SK-N-SH treated with all-trans-retinoic acid at 6 μM for 48 hours (cell line): ENCODE results near the gene DNMT3L.

Source experiments
- ATAC-seq: fragments of 200-7000 bp; cut with Tn5 transposase; 3 replicates; pipeline ENCODE4 v1.9.1; 2020; ENCODE audit warnings: mild to moderate bottlenecking, moderate library complexity
- ARNTL ChIP-seq: fragments of 450-650 bp; formaldehyde crosslinking; IDR thresholded peaks from 2 replicates; pipeline ENCODE4 v1.5.0; 2020; ENCODE audit warnings: low read depth, mild to moderate bottlenecking, moderate library complexity, borderline replicate concordance
- BACH2 ChIP-seq: fragments of 250-450 bp; sonication (Bioruptor Pico); IDR thresholded peaks from 2 replicates; pipeline ENCODE4 v1.9.0; 2021; ENCODE audit warnings: mild to moderate bottlenecking, borderline replicate concordance
- ESRRG ChIP-seq: fragments of 250-450 bp; sonication (Bioruptor Pico); IDR thresholded peaks from 2 replicates; pipeline ENCODE4 v1.6.1; 2021; ENCODE audit warnings: mild to moderate bottlenecking
- GLIS3 ChIP-seq: fragments of 250-450 bp; sonication (Bioruptor Pico); IDR thresholded peaks from 2 replicates; pipeline ENCODE4 v1.5.0; 2020; ENCODE audit warnings: mild to moderate bottlenecking, moderate library complexity
- ISL1 ChIP-seq: fragments of 250-450 bp; sonication (Bioruptor Pico); IDR thresholded peaks from 2 replicates; pipeline ENCODE4 v2.1.2; 2022; ENCODE audit warnings: mild to moderate bottlenecking, moderate library complexity
- OSR1 ChIP-seq: fragments of 250-450 bp; sonication (Bioruptor Pico); IDR thresholded peaks from 2 replicates; pipeline ENCODE4 v1.8.0; 2022; ENCODE audit warnings: moderate library complexity, mild to moderate bottlenecking, inconsistent platforms
- PPARA ChIP-seq: fragments of 250-450 bp; sonication (Bioruptor Pico); IDR thresholded peaks from 2 replicates; pipeline ENCODE4 v1.5.0; 2020; ENCODE audit warnings: mild to moderate bottlenecking, borderline replicate concordance
- RARB ChIP-seq: fragments of 250-450 bp; sonication (Bioruptor Pico); IDR thresholded peaks from 2 replicates; pipeline ENCODE4 v1.8.0; 2021; ENCODE audit warnings: mild to moderate bottlenecking, moderate library complexity
- SNAI2 ChIP-seq: fragments of 250-450 bp; sonication (Bioruptor Pico); IDR thresholded peaks from 2 replicates; pipeline ENCODE4 v1.5.0; 2020; ENCODE audit warnings: mild to moderate bottlenecking, moderate library complexity
- TCF4 ChIP-seq: fragments of 250-450 bp; sonication (Bioruptor Pico); IDR thresholded peaks from 2 replicates; pipeline ENCODE4 v1.8.0; 2021; ENCODE audit warnings: mild to moderate bottlenecking, moderate library complexity, borderline replicate concordance
- TOX ChIP-seq: fragments of 250-450 bp; sonication (Bioruptor Pico); IDR thresholded peaks from 2 replicates; pipeline ENCODE4 v1.8.0; 2021; ENCODE audit warnings: mild to moderate bottlenecking, moderate library complexity, borderline replicate concordance
- ZC3H10 ChIP-seq: fragments of 250-450 bp; sonication (Bioruptor Pico); IDR thresholded peaks from 2 replicates; pipeline ENCODE4 v1.5.1; 2021; ENCODE audit warnings: mild to moderate bottlenecking, moderate library complexity
- ZFP3 ChIP-seq: fragments of 250-450 bp; sonication (Bioruptor Pico); IDR thresholded peaks from 2 replicates; pipeline ENCODE4 v1.5.0; 2020; ENCODE audit warnings: mild to moderate bottlenecking, moderate library complexity
- ZFP30 ChIP-seq: fragments of 450-650 bp; formaldehyde crosslinking; IDR thresholded peaks from 2 replicates; pipeline ENCODE4 v1.5.0; 2022; ENCODE audit warnings: mild to moderate bottlenecking, moderate library complexity
- ZNF565 ChIP-seq: fragments of 450-650 bp; formaldehyde crosslinking; conservative IDR thresholded peaks from 2 replicates; pipeline ENCODE4 v1.5.0; 2020; ENCODE audit warnings: low read depth, mild to moderate bottlenecking, moderate library complexity
- ZNF70 ChIP-seq: fragments of 450-650 bp; formaldehyde crosslinking; IDR thresholded peaks from 2 replicates; pipeline ENCODE4 v1.5.0; 2020; ENCODE audit warnings: mild to moderate bottlenecking, moderate library complexity
- ZNF8 ChIP-seq: fragments of 450-650 bp; formaldehyde crosslinking; IDR thresholded peaks from 2 replicates; pipeline ENCODE4 v1.5.0; 2020; ENCODE audit warnings: mild to moderate bottlenecking, moderate library complexity
- TF ChIP-seq, protein P1 (sequence below): fragments of 250-450 bp; sonication (Bioruptor Pico); IDR thresholded peaks from 2 replicates; pipeline ENCODE4 v1.5.0; 2020; ENCODE audit warnings: mild to moderate bottlenecking, moderate library complexity
- TF ChIP-seq, protein P2 (sequence below): fragments of 250-450 bp; sonication (Bioruptor Pico); IDR thresholded peaks from 2 replicates; pipeline ENCODE4 v1.8.0; 2020; ENCODE audit warnings: mild to moderate bottlenecking, moderate library complexity, borderline replicate concordance
- TF ChIP-seq, protein P3 (sequence below): fragments of 250-450 bp; sonication (Bioruptor Pico); IDR thresholded peaks from 2 replicates; pipeline ENCODE4 v1.8.0; 2021; ENCODE audit warnings: low read depth, mild to moderate bottlenecking, moderate library complexity, borderline replicate concordance
- TF ChIP-seq, protein P4 (sequence below): fragments of 250-450 bp; sonication (Bioruptor Pico); IDR thresholded peaks from 2 replicates; pipeline ENCODE4 v1.5.1; 2021; ENCODE audit warnings: mild to moderate bottlenecking, moderate library complexity
- TF ChIP-seq, protein P5 (sequence below): fragments of 250-450 bp; sonication (Bioruptor Pico); IDR thresholded peaks from 2 replicates; pipeline ENCODE4 v1.5.1; 2020; ENCODE audit warnings: low read depth, mild to moderate bottlenecking, moderate library complexity

The DNMT3L gene

DNA sequence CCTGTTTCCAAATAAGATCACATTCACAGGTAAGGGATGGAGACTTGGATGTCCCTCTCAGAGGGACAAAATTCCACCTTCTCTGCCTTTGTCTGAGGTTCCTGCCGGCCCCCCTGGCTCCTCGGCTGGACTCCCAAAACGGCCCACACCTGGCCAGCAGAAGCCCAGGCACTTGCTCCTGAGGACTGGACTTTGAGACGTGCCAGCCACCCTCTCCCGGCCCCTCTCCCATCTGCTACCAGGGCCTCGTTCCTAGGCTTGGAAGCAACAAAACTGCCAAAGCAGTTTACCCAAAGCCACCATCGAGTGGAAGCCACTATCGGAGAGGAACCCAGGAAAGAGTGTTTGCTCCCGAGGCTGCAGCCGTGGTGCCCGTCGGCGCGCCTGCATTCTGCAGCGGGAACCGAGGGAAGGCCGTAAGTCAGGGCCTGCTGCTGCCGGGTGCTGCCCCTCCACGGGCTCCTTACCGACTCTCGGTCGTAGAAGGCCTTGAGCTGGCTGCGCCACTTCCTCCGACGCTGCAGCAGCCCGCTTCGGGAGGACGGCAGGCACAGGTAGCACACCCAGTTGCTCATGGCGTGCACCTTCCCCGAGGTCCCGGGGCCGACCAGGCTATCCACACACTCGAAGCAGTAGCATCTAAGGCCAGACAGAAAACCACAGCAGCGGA lies 3.5 kb downstream of the DNMT3L start:
- no peak for ATAC-seq
- TF ChIP-seq RARB = no peak
- no peak for TF ChIP-seq OSR1 (CRISPR knock-in tag)
- TF ChIP-seq, protein P1, sequence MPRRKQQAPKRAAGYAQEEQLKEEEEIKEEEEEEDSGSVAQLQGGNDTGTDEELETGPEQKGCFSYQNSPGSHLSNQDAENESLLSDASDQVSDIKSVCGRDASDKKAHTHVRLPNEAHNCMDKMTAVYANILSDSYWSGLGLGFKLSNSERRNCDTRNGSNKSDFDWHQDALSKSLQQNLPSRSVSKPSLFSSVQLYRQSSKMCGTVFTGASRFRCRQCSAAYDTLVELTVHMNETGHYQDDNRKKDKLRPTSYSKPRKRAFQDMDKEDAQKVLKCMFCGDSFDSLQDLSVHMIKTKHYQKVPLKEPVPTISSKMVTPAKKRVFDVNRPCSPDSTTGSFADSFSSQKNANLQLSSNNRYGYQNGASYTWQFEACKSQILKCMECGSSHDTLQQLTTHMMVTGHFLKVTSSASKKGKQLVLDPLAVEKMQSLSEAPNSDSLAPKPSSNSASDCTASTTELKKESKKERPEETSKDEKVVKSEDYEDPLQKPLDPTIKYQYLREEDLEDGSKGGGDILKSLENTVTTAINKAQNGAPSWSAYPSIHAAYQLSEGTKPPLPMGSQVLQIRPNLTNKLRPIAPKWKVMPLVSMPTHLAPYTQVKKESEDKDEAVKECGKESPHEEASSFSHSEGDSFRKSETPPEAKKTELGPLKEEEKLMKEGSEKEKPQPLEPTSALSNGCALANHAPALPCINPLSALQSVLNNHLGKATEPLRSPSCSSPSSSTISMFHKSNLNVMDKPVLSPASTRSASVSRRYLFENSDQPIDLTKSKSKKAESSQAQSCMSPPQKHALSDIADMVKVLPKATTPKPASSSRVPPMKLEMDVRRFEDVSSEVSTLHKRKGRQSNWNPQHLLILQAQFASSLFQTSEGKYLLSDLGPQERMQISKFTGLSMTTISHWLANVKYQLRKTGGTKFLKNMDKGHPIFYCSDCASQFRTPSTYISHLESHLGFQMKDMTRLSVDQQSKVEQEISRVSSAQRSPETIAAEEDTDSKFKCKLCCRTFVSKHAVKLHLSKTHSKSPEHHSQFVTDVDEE (CRISPR knock-in tag) = no peak
- no peak for TF ChIP-seq GLIS3 (CRISPR knock-in tag)
- TF ChIP-seq, protein P2, sequence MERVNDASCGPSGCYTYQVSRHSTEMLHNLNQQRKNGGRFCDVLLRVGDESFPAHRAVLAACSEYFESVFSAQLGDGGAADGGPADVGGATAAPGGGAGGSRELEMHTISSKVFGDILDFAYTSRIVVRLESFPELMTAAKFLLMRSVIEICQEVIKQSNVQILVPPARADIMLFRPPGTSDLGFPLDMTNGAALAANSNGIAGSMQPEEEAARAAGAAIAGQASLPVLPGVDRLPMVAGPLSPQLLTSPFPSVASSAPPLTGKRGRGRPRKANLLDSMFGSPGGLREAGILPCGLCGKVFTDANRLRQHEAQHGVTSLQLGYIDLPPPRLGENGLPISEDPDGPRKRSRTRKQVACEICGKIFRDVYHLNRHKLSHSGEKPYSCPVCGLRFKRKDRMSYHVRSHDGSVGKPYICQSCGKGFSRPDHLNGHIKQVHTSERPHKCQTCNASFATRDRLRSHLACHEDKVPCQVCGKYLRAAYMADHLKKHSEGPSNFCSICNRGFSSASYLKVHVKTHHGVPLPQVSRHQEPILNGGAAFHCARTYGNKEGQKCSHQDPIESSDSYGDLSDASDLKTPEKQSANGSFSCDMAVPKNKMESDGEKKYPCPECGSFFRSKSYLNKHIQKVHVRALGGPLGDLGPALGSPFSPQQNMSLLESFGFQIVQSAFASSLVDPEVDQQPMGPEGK (CRISPR knock-in tag) = no peak
- TF ChIP-seq TCF4 (CRISPR knock-in tag) = no peak
- no peak for TF ChIP-seq BACH2 (CRISPR knock-in tag)
- no peak for TF ChIP-seq PPARA (CRISPR knock-in tag)
- no peak for TF ChIP-seq ZNF70 (CRISPR knock-in tag)
- TF ChIP-seq SNAI2 (CRISPR knock-in tag) = no peak
- TF ChIP-seq ISL1 (CRISPR knock-in tag) = no peak
- TF ChIP-seq, protein P3, sequence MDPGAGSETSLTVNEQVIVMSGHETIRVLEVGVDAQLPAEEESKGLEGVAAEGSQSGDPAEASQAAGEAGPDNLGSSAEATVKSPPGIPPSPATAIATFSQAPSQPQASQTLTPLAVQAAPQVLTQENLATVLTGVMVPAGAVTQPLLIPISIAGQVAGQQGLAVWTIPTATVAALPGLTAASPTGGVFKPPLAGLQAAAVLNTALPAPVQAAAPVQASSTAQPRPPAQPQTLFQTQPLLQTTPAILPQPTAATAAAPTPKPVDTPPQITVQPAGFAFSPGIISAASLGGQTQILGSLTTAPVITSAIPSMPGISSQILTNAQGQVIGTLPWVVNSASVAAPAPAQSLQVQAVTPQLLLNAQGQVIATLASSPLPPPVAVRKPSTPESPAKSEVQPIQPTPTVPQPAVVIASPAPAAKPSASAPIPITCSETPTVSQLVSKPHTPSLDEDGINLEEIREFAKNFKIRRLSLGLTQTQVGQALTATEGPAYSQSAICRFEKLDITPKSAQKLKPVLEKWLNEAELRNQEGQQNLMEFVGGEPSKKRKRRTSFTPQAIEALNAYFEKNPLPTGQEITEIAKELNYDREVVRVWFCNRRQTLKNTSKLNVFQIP (CRISPR knock-in tag) = no peak
- TF ChIP-seq ZC3H10 = no peak
- TF ChIP-seq, protein P4, sequence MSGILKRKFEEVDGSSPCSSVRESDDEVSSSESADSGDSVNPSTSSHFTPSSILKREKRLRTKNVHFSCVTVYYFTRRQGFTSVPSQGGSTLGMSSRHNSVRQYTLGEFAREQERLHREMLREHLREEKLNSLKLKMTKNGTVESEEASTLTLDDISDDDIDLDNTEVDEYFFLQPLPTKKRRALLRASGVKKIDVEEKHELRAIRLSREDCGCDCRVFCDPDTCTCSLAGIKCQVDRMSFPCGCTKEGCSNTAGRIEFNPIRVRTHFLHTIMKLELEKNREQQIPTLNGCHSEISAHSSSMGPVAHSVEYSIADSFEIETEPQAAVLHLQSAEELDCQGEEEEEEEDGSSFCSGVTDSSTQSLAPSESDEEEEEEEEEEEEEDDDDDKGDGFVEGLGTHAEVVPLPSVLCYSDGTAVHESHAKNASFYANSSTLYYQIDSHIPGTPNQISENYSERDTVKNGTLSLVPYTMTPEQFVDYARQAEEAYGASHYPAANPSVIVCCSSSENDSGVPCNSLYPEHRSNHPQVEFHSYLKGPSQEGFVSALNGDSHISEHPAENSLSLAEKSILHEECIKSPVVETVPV (CRISPR knock-in tag) = no peak
- no peak for TF ChIP-seq ZFP30 (CRISPR knock-in tag)
- TF ChIP-seq ZNF8 (CRISPR knock-in tag) = no peak
- no peak for TF ChIP-seq ZFP3 (CRISPR knock-in tag)
- no peak for TF ChIP-seq ESRRG

DNA sequence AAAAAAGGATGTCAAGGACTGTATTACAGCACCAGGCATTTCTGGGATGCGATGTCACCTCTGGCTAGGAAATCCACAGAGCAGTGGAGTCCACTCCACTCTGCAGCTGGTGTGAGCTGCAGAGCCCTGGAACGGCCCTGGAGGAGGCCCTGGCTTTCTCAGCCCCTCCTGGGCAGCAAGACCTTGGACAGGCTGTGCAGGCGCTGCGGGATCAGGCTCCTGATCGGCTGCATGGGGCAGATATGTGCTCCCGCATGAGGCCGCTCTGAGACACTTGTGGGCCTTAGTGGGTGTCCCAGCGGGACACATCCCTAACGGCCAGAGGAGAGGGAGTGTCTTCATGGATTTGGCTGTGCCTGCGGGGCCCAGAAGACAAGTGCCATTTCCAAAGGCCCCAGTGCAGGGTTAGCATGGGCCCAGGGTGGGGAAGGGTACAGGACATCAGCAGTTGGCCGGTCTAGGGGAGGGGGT lies 6.2 kb downstream of the DNMT3L start:
- no peak for TF ChIP-seq ISL1 (CRISPR knock-in tag)
- TF ChIP-seq TOX = no peak
- no peak for TF ChIP-seq ARNTL (CRISPR knock-in tag)
- TF ChIP-seq, protein P4 (CRISPR knock-in tag) = no peak
- TF ChIP-seq, protein P5, sequence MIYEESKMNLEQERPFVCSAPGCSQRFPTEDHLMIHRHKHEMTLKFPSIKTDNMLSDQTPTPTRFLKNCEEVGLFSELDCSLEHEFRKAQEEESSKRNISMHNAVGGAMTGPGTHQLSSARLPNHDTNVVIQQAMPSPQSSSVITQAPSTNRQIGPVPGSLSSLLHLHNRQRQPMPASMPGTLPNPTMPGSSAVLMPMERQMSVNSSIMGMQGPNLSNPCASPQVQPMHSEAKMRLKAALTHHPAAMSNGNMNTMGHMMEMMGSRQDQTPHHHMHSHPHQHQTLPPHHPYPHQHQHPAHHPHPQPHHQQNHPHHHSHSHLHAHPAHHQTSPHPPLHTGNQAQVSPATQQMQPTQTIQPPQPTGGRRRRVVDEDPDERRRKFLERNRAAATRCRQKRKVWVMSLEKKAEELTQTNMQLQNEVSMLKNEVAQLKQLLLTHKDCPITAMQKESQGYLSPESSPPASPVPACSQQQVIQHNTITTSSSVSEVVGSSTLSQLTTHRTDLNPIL (CRISPR knock-in tag) = no peak
- no peak for TF ChIP-seq ZC3H10
- TF ChIP-seq ZNF565 (CRISPR knock-in tag) = no peak
- no peak for TF ChIP-seq ZFP3 (CRISPR knock-in tag)
- TF ChIP-seq RARB = no peak
- no peak for TF ChIP-seq OSR1 (CRISPR knock-in tag)
- ATAC-seq = no peak
